HepG2 (cell line): Measurements from ENCODE around the gene TEX14. TPM values are rescaled to one million over a fixed set of nuclear protein-coding genes. Genes with fewer than 3 reads are reported as not detected.

ENCODE experiments used
- HHEX ChIP-seq: IDR thresholded peaks from 2 replicates; pipeline ENCODE4 v1.6.1; 2016; ENCODE audit warnings: control low read depth
- SP1 ChIP-seq, 2 experiments: fragments of 450-650 bp in 1 of 2; sonication (generic) in 1 of 2; formaldehyde crosslinking in 1 of 2; IDR thresholded peaks; 2 replicates each; pipeline versions ENCODE4 v1.4.0 to v1.6.1; 2016 to 2020; ENCODE audit warnings: missing genetic modification reagents in 1 of 2
- SRSF9 ChIP-seq: fragments of 200-400 bp; formaldehyde crosslinking; IDR thresholded peaks from 2 replicates; pipeline ENCODE4 v1.6.1; 2018; ENCODE audit warnings: borderline replicate concordance, mild to moderate bottlenecking, low read depth, low read length; ENCODE audit not compliant: insufficient read depth, poor library complexity, severe bottlenecking
- ZNF543 ChIP-seq: sonication (generic); formaldehyde crosslinking; IDR thresholded peaks from 2 replicates; pipeline ENCODE4 v1.4.0; 2020; ENCODE audit warnings: mild to moderate bottlenecking, missing genetic modification reagents
- polyA plus RNA-seq, 8 experiments: library from polyadenylated mRNA; depleted of rRNA in 3 of 8; stranded (reverse) in 7 of 8; unstranded in 1 of 8; fragments of >200 nt; fragmentation: Illumina TruSeq in 4 of 8; extraction: Trizol in 4 of 8; gene quantifications; 2 replicates each; pipeline versions ENCODE4 v1.2.1 to v1.2.3, GENCODE V29; 2011 to 2016; ENCODE audit warnings: low read depth in 4 of 8, missing spikeins in 1 of 8, mixed read lengths in 1 of 8; ENCODE audit not compliant: insufficient read depth in 1 of 8
- total RNA-seq, 5 experiments: library from RNA; depleted of rRNA; stranded (reverse); fragments of >200 nt; fragmentation: Illumina TruSeq; extraction: Trizol; gene quantifications; 2 replicates each; pipeline ENCODE4 v1.2.3, GENCODE V29; 2016; ENCODE audit warnings: low read depth in 1 of 5
- TF ChIP-seq, protein P1 (sequence below): sonication (generic); formaldehyde crosslinking; IDR thresholded peaks from 2 replicates; pipeline ENCODE4 v1.4.0; 2020; ENCODE audit warnings: mild to moderate bottlenecking, missing genetic modification reagents
- TF ChIP-seq, protein P2 (sequence below): sonication (generic); formaldehyde crosslinking; IDR thresholded peaks from 2 replicates; pipeline ENCODE4 v1.4.0; 2020; ENCODE audit warnings: missing genetic modification reagents, borderline replicate concordance

Gene TEX14
- total and polyA plus RNA-seq, 2 of the 13 experiments (the other 11 are each of a cell fraction or from before 2014, with no cell fraction given) = 0.04 to 0.07 TPM

DNA sequence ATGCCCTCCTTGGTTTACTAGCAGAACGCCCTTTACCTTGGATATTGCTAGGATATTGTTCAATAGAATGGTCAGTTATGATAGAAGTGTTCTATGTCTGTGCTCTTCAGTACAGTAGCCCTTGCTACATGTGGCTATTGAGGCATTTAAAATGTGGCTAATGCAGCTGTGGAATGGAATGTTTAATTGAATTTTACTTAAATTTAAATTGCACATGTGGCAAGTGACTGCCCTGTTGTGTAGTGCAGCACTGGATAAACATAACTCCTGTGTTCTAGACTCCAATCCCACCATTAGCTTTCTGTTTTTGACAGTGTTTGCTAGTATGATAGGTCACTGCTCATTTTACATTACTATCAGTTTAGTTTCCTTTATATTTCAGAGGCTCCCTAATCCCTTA lies 30.4 kb upstream of the TEX14 start (continued):
- TF ChIP-seq SRSF9 = no peak
- TF ChIP-seq, protein P1, sequence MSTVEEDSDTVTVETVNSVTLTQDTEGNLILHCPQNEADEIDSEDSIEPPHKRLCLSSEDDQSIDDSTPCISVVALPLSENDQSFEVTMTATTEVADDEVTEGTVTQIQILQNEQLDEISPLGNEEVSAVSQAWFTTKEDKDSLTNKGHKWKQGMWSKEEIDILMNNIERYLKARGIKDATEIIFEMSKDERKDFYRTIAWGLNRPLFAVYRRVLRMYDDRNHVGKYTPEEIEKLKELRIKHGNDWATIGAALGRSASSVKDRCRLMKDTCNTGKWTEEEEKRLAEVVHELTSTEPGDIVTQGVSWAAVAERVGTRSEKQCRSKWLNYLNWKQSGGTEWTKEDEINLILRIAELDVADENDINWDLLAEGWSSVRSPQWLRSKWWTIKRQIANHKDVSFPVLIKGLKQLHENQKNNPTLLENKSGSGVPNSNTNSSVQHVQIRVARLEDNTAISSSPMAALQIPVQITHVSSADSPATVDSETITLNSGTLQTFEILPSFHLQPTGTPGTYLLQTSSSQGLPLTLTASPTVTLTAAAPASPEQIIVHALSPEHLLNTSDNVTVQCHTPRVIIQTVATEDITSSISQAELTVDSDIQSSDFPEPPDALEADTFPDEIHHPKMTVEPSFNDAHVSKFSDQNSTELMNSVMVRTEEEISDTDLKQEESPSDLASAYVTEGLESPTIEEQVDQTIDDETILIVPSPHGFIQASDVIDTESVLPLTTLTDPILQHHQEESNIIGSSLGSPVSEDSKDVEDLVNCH = no peak
- no peak for TF ChIP-seq SP1 (IDR thresholded peaks at IDR 0.05)
- no peak for TF ChIP-seq SP1 (CRISPR knock-in tag; IDR thresholded peaks at IDR 0.05)
- TF ChIP-seq, protein P2, sequence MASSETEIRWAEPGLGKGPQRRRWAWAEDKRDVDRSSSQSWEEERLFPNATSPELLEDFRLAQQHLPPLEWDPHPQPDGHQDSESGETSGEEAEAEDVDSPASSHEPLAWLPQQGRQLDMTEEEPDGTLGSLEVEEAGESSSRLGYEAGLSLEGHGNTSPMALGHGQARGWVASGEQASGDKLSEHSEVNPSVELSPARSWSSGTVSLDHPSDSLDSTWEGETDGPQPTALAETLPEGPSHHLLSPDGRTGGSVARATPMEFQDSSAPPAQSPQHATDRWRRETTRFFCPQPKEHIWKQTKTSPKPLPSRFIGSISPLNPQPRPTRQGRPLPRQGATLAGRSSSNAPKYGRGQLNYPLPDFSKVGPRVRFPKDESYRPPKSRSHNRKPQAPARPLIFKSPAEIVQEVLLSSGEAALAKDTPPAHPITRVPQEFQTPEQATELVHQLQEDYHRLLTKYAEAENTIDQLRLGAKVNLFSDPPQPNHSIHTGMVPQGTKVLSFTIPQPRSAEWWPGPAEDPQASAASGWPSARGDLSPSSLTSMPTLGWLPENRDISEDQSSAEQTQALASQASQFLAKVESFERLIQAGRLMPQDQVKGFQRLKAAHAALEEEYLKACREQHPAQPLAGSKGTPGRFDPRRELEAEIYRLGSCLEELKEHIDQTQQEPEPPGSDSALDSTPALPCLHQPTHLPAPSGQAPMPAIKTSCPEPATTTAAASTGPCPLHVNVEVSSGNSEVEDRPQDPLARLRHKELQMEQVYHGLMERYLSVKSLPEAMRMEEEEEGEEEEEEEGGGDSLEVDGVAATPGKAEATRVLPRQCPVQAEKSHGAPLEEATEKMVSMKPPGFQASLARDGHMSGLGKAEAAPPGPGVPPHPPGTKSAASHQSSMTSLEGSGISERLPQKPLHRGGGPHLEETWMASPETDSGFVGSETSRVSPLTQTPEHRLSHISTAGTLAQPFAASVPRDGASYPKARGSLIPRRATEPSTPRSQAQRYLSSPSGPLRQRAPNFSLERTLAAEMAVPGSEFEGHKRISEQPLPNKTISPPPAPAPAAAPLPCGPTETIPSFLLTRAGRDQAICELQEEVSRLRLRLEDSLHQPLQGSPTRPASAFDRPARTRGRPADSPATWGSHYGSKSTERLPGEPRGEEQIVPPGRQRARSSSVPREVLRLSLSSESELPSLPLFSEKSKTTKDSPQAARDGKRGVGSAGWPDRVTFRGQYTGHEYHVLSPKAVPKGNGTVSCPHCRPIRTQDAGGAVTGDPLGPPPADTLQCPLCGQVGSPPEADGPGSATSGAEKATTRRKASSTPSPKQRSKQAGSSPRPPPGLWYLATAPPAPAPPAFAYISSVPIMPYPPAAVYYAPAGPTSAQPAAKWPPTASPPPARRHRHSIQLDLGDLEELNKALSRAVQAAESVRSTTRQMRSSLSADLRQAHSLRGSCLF (CRISPR knock-in tag) = no peak
- no peak for TF ChIP-seq ZNF543 (CRISPR knock-in tag)
- TF ChIP-seq HHEX (CRISPR knock-in tag) = no peak
- TF ChIP-seq, all 625 proteins: peak for 0
